Dedifferentiated amniotic fluid mesenchymal stem cell (primary cell): ENCODE measurements around the gene ELOVL1.

Experiments
- DNase-seq: peaks from one replicate; pipeline ENCODE4 v3.0.0-alpha.2; 2016; ENCODE audit errors: extremely low spot score

ELOVL1 gene

DNA sequence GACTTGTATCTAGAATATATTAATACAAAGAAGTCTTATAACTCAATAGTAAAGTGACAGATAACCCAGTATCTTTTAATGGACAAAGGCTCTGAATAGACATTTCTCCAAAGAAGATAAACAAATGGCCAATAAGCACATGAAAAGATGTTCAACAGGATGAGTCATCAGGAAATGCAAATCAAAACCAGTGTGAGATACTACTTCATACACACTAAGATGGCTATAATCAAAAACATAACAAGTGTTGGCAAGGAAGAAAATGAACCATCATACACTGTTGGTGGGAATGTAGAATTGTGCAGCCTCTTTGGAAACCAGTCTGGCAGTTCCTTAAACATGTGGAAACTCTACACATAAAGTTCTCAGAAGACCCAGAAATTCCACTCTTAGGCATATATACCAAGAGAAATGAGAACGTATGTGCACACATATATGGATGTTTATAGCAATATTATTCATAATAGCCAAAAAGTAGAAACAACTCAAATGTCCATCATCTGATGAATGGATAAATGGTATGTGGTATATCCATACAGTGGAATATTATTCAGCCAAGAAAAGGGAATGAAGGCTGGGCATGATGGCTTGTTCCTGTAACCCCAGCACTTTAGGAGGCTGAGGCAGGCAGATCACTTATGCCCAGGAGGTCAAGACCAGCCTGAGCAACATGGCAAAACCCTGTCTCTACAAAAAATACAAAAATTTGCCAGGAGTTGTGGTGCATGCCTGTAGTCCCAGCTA lies 40.1 kb downstream of the ELOVL1 start:
- no peak for DNase-seq

DNA sequence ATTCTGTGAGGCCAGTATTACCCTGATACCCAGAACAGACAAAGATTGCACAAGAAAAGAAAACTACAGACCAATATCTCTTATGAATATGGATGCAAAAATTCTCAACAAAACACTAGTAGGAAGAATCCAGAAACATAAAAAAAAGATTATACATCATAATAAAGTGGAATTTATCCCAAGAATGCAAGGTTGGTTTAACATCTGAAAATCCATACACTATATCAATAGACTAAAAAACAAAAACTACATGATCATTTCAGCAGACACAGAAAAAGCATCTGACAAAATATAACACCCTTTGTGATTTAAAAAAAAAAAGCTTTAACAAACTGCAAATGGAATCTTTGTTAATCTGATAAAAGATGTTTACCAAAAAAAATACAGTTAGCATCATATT lies 42.4 kb downstream of the ELOVL1 start:
- DNase-seq, result no peak

DNA sequence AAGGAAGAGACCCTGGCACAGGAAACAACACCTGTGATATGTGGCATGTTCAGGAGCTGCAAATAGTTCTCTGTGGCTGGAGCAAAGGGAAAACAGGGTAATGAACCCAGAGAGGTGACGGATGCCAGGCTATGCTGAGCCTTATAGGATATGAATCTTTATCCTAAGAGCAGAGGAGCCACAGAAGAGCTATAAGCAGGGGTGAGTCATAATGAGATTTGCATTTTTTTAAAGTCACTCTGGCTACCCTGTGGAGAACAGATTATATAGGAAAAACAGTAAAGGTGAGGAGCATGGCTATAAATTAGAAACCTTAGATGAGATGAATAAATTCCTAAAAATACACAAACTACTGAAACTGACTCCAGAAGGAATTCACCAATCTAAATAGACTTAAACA lies 43.0 kb downstream of the ELOVL1 start:
- no peak for DNase-seq

DNA sequence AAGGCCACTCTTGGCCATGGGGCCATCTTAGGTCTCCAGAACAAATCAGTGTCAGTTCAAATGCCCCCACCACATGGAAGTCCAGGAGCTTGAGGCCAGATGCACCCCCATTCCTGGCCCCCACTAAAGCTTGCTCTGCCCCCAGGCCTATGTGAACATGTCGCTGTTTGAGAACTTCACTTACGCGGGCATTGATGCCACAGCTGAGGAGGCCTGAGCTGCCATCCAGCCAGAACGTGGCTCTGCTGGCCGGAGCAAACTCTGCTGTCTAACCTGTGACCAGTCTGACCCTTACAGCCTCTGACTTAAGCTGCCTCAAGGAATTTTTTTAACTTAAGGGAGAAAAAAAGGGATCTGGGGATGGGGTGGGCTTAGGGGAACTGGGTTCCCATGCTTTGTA lies 45.3 kb downstream of the ELOVL1 start:
- DNase-seq, result no peak

DNA sequence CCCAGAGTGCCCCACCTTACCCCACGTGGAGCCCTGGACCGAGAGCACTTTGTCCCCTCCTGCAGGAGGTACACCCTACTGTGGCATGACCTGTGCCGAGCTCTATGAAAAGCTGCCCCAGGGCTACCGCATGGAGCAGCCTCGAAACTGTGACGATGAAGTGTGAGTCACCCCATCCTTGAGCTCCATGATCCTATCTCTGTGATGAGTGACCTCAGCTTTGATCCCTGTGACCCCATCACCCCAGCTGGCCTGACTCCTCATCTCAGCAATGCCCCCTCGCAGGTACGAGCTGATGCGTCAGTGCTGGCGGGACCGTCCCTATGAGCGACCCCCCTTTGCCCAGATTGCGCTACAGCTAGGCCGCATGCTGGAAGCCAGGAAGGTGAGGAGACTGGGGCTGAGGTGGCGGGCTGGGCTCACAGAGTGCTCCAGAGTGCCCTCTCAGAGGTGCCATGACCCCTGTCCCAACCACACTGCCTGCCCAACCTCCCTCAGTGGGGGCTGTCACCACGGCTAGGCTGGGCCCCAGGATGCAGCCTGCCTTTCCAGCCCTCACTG lies 46.4 kb downstream of the ELOVL1 start:
- no peak for DNase-seq

DNA sequence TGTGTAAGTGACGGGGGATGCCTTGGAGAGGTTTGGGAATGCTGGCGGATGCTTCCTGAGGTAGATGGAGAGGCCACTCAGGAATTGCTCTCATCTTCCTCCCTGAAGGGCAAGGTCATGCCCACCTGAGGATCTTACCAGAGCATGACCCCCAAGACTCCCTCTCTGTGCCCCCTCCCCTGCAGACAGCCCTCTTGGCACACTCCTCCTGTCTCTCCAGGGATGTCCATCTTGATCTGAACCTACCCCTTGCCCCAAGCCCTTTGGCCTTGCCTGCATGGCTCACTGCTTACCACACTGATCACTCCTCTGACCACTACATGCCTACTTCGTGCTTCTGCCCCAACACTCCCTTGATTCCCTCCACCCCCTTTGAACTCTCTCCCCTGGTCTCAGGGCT lies 48.0 kb downstream of the ELOVL1 start:
- DNase-seq, result no peak

DNA sequence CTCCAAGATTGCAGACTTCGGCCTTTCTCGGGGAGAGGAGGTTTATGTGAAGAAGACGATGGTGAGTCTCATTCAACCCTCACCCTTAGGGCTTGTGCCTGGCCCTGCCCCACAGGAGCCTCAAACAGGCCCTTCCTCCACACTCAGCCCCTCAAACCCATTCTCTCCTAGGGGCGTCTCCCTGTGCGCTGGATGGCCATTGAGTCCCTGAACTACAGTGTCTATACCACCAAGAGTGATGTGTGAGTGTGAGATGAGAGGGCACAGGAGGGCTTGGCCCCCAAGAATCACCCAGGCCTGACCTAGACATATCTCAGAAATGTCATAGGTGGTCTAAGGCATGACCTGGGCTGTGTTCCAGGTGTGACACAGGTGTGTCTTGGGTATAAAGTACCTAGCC lies 48.5 kb downstream of the ELOVL1 start:
- no peak for DNase-seq

DNA sequence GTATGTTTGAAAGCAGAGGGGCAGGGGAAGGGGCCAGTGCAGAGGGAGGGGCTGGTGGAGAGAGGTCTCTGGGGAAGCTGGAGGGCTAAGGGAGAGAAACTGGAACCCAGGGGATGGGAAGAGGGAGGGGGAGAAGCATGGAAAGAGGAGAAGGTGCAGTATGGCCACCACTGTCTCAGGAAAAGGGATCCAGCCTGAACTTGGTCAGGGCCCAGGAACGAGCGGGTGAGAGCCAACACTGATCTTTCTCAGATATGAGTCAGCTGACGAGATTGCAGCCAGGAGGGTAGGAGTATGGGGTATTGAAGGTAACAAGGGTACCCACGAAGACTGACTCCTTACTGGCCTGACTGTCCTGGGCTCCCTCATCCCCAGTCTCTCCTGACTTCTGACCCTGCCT lies 49.0 kb downstream of the ELOVL1 start:
- no peak for DNase-seq

DNA sequence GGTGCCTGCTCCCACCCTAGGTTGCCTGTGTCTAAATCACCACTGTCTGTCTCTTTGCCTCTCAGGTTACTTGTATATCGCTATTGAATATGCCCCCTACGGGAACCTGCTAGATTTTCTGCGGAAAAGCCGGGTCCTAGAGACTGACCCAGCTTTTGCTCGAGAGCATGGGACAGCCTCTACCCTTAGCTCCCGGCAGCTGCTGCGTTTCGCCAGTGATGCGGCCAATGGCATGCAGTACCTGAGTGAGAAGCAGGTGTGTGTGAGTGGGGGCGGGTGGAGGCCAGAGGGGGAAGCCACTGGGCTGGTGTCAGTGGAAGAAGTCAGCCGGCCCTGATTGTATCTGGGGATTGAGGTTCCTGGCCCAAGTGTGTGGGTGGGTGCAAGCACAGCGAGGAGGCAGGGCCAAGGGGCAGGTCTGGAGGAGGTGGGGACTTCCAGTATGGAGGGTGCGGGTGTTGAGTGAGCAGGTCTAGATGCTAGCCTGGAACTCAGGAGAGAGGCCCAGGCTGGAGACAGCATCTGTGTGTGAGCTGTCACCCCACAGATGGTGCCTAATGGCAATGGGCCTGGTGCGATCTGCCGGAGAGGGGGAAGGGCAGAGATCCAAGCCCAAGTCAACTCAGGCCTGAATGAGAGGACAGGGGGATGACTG lies 49.9 kb downstream of the ELOVL1 start:
- no peak for DNase-seq

DNA sequence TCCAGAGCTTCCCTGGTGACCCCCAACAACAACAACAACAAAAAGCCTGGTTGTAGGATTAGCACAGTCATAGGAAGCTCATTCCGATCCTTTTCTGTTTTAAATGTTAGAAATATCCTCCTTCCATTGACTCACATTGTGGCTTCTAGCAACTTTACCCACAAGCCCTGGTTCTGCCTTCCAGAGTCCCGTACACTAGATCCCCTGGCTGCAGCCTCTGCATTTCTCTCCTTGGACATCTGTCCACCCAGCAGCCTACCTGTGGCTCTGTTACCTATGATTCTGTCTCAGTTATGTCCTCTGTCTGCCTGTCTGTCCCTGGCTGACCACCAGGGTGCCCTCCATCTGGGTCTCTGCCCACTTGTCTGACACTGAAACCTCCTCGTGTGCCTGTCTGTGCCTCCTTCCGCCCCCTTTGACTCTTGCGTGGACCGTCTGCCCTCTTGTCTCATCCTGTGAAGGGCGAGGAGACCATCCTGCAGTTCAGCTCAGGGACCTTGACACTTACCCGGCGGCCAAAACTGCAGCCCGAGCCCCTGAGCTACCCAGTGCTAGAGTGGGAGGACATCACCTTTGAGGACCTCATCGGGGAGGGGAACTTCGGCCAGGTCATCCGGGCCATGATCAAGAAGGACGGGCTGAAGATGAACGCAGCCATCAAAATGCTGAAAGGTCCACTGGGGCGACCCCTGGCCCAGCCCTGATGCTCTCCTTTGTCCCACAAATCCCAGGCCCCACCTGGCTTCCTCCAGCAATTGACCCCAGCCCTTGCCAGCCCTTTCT lies 50.9 kb downstream of the ELOVL1 start:
- DNase-seq, result no peak

DNA sequence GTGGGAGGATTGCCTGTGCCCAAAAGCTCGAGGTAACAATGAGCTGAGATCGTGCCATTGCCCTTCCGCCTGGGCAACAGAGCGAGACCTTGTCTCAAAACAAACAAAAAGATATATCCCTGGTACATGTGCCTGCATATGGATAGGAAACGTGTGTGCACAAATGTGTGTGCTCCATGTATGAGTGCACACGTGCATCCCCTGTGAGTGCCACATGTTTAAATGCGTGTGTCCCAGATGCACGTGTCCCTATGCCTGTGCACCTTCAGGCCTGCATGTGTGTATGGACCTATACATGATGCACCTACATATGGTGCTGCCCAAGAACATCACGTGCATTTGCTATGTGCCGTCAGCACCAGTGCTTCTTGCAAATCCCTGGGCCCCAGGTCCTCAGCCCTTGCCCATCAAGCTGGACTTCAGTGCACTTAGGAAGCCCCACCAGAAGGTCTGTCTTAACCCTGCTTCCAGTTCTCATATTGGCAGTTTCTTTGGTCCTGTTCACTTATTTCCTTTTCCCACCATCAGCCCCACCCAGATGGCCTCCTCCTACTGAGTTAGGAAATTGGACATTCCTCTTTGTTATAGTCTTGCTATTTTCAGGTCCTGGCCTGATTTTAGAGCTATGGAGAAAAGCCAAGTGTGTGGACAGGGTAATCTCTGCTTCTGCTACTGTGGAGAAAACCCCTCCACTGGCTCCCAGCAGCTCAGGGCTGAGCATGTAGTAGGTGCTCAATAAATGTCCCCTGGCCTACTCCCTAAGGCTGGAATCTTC lies 51.7 kb downstream of the ELOVL1 start:
- DNase-seq, result no peak

DNA sequence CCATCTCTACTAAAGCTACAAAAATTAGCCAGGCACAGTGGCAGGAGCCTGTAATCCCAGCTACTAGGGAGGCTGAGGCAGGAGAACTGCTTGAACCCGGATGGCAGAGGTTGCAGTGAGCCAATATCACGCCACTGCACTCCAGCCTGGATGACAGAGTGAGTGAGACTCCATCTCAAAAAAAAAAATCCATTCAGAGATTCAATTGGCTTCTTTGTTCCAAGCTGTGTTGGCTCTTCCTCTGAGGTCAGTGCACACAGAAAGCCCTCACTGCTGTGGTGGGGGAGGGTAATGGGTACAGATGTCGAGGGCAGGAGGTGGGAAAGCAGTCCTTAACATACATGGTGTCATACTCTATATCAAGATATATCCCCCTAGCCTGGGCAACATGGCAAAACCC lies 52.3 kb downstream of the ELOVL1 start:
- DNase-seq, result no peak

DNA sequence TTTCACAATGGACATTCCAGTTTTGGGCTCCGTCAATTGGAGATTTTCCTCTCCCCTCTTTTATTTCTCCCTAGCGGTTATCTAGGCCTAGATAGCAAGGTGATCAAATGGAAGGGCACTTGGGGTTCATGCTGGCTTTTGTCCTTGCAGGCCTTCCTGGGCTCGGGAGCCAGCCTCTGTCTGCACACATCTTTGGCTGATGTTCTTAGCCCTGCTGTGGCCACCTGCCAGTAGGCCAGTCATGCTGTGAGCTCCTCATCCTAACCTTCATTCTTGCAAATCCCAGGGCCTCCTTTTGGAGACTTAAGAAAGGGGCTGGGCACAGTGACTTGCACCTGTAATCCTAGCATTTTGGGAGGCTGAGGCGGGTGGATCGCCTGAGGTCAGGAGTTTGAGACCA lies 53.6 kb downstream of the ELOVL1 start:
- no peak for DNase-seq

DNA sequence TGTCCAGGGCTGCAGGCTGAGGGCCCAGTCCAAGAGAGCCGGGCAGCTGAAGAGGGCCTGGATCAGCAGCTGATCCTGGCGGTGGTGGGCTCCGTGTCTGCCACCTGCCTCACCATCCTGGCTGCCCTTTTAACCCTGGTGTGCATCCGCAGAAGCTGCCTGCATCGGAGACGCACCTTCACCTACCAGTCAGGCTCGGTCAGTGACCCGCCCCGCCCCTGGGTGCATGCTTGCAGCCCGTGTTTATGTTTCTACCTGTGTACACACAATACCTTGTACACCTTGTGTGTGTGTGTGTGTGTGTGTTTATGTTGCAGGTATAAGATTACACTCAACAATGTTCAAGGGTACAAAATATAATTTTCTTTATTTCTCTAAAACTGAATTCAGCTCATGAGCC lies 54.0 kb downstream of the ELOVL1 start:
- no peak for DNase-seq
